Kidney epithelial cell (primary cell): ENCODE measurements around the gene ST8SIA4. TPM values are rescaled to one million over a fixed set of nuclear protein-coding genes. Genes with fewer than 3 reads are reported as not detected.

Source experiments
- DNase-seq: peaks from one replicate; pipeline ENCODE4 v3.0.0-alpha.2; 2010; ENCODE audit warnings: low read depth
- H3K27me3 ChIP-seq: 2 replicates; pipeline ENCODE4 v1.6.0; 2011; ENCODE audit warnings: low read length; ENCODE audit not compliant: control insufficient read depth, insufficient read depth
- H3K36me3 ChIP-seq: 2 replicates; pipeline ENCODE4 v1.5.1; 2011; ENCODE audit warnings: low read length; ENCODE audit not compliant: control insufficient read depth, insufficient read depth
- H3K4me3 ChIP-seq: 2 replicates; pipeline ENCODE4 v1.5.1; 2011; ENCODE audit warnings: low read depth, mild to moderate bottlenecking, control low read depth, low read length
- total RNA-seq: library from RNA; depleted of rRNA; stranded (reverse); fragments of >200 nt; gene quantifications from 2 replicates; pipeline ENCODE4 v1.2.3, GENCODE V29; 2015
- TF ChIP-seq, protein P1 (sequence below): IDR thresholded peaks from 2 replicates; pipeline ENCODE4 v1.5.1; 2011; ENCODE audit warnings: mild to moderate bottlenecking, moderate library complexity, low read length, control low read depth, inconsistent platforms; ENCODE audit not compliant: insufficient read depth, poor library complexity, severe bottlenecking

ST8SIA4 gene
- total RNA-seq, 1 donor from 2014 or later = 2.3 TPM

DNA sequence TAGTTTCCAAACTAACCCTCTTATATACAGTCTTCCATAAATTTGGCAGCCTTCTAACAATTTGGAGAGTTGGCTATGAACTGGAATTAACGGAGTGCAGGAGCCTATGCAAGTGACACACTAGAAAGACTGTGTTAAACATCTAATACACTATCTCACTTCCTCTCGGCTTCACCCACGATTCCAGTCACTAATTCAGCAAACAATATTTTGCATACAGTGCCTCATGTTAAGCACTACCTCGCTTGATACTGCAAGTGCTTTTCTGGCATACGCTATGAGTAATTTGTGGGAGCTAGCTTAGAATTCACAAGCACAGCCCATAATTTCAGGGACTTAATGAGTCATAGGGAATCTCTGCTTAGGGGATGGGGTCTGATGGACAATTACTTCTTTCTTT, 102.5 kb downstream of the ST8SIA4 start:
- no peak overlapping the region for H3K4me3 ChIP-seq
- DNase-seq = no peak
- H3K27me3 ChIP-seq = no peaks in the 10 kb centered on the region
- no peaks in the 10 kb centered on the region for H3K36me3 ChIP-seq
- TF ChIP-seq, protein P1, sequence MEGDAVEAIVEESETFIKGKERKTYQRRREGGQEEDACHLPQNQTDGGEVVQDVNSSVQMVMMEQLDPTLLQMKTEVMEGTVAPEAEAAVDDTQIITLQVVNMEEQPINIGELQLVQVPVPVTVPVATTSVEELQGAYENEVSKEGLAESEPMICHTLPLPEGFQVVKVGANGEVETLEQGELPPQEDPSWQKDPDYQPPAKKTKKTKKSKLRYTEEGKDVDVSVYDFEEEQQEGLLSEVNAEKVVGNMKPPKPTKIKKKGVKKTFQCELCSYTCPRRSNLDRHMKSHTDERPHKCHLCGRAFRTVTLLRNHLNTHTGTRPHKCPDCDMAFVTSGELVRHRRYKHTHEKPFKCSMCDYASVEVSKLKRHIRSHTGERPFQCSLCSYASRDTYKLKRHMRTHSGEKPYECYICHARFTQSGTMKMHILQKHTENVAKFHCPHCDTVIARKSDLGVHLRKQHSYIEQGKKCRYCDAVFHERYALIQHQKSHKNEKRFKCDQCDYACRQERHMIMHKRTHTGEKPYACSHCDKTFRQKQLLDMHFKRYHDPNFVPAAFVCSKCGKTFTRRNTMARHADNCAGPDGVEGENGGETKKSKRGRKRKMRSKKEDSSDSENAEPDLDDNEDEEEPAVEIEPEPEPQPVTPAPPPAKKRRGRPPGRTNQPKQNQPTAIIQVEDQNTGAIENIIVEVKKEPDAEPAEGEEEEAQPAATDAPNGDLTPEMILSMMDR = no peak

DNA sequence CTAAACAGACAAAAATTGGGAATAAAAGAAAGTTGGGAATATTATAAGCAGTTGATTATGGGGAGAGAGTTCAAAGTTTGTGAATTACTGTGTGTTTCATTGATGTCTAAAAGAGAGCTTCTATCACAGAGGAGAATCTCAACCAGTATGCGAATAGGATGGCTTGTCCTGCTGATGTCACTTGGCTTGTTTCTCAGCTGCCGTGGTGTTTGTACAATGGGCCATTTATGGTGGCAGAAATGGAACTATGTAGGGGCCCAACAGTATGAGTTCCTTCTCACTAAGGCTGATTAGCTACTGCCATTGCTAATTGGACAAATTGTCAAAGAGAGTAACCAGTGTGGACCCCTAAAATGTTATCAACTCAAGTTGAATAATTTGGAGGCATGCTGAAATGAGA, 103.9 kb downstream of the ST8SIA4 start:
- Histone ChIP-seq H3K4me3 (no peak overlapping the region), H3K36me3 (no peaks in the 10 kb centered on the region), H3K27me3 (no peaks in the 10 kb centered on the region)
- TF ChIP-seq, protein P1 = no peak
- DNase-seq = no peak

DNA sequence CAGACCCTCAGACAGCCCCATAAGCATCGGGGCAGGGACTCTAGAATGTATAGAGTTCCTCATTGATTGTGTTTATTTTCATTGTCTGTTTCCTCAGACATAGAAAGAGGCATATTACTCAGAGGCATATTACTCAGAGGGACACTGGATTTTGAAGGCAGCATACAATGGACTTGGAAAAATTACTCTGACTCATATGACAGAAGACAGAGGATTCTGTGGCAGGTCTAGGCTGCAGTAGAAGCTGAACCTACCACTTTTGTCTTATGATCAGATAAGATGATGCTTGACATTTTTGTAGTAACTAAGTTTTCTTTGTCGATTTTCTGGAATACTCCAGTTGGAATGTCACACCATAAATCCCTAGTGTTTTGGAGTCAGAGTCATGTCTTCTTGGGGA, 105.2 kb downstream of the ST8SIA4 start:
- TF ChIP-seq, protein P1 = no peak
- no peak overlapping the region for H3K4me3 ChIP-seq
- H3K36me3 ChIP-seq = no peaks in the 10 kb centered on the region
- peak; percentile 31 for DNase-seq
- no peaks in the 10 kb centered on the region for H3K27me3 ChIP-seq

DNA sequence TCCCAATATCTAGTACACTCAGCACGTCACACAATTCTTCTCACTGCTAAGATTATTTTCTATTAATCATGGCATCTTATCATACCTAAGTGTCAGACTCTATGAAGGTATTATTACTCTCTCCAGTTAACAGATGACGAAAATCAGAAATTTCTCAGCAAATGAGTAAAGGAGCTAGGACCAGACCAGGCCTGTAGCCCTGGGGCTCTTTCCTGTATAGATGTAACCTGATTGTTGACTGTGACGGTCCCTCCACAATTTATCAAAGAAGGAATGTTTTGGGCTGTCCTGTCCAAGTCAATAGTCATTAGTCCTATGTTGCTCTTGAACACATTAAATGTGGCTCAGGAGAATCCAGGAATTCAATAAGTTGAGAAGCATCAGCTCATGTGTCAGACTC, 106.2 kb downstream of the ST8SIA4 start:
- Histone ChIP-seq H3K27me3 (no peaks in the 10 kb centered on the region), H3K36me3 (no peaks in the 10 kb centered on the region), H3K4me3 (no peak overlapping the region)
- DNase-seq = no peak
- TF ChIP-seq, protein P1 = no peak

DNA sequence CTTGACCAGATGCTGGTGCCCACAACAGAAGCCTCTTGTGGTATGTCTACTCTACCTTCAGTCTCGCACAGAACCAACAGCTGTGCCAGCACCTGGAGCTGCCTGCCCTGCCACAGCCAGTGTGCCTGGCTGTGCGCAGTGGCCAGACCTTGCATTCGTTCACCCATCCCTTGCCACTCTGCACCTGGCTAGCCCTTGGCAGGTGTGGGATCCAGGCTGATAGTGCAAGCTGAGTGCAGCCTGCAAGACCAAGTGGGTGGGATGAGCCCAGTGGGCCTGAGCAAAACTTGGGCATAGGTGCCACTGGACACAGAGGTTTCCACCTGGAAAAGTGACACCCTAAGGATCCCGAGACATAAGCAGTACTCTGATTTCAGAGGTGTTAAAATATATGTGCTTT, 108.2 kb downstream of the ST8SIA4 start:
- Histone ChIP-seq H3K4me3 (no peak overlapping the region), H3K27me3 (no peaks in the 10 kb centered on the region), H3K36me3 (no peaks in the 10 kb centered on the region)
- DNase-seq = no peak
- TF ChIP-seq, protein P1 = no peak

DNA sequence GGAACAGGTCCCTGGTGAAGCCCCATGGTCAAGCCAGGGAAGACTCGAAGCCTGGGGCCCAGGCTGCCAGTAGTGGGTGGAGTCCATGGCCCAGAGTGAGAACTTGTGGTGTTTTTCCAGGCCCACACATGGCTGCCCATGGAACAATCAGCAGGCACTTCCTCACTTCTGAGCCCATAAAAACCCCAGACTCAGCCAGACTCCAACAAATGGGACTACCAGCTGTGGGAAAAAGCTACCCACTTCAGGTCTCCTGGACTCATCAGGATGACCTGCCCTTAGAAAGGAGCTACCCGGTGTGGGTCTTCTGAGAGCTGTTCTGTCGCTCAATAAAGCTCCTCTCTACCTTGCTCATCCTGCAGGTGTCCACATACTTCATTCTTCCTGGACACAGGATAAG, 108.9 kb downstream of the ST8SIA4 start:
- TF ChIP-seq, protein P1 = no peak
- Histone ChIP-seq H3K36me3 (no peaks in the 10 kb centered on the region), H3K4me3 (no peak overlapping the region), H3K27me3 (no peaks in the 10 kb centered on the region)
- no peak for DNase-seq
